ENCODE results near the gene UROD.

GRCh38 chr1:45015683-45016082 lies 3.6 kb downstream of the UROD start:
- TF ChIP-seq, protein P1, sequence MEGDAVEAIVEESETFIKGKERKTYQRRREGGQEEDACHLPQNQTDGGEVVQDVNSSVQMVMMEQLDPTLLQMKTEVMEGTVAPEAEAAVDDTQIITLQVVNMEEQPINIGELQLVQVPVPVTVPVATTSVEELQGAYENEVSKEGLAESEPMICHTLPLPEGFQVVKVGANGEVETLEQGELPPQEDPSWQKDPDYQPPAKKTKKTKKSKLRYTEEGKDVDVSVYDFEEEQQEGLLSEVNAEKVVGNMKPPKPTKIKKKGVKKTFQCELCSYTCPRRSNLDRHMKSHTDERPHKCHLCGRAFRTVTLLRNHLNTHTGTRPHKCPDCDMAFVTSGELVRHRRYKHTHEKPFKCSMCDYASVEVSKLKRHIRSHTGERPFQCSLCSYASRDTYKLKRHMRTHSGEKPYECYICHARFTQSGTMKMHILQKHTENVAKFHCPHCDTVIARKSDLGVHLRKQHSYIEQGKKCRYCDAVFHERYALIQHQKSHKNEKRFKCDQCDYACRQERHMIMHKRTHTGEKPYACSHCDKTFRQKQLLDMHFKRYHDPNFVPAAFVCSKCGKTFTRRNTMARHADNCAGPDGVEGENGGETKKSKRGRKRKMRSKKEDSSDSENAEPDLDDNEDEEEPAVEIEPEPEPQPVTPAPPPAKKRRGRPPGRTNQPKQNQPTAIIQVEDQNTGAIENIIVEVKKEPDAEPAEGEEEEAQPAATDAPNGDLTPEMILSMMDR (conservative IDR thresholded peaks at IDR 0.05; ENCODE audit: low read depth, low read length): no peak
- no peak for TF ChIP-seq EZH2 (IDR thresholded peaks at IDR 0.05; ENCODE audit: borderline replicate concordance, low read depth, low read length, poor library complexity, severe bottlenecking)

Measured in A673 (cell line).